Inflammatory macrophage (primary cell): ENCODE data around the gene ARHGAP22.
A peak's percentile ranks its signal among the peaks of the same experiment; 100 is the strongest.

Experiments used
- DNase-seq, 2 donors: peaks; one replicate each; pipeline ENCODE4 v3.0.0-alpha.2; 2020 to 2022

Gene ARHGAP22

GRCh38 chr10:48550071-48550691 is 54.7 kb downstream of the ARHGAP22 start:
- no peak for DNase-seq

GRCh38 chr10:48549236-48549635 is 55.6 kb downstream of the ARHGAP22 start:
- no peak for DNase-seq

- DNase-seq, result no peak
Observed at GRCh38 chr10:48548531-48549135, 56.2 kb downstream of the ARHGAP22 start.

GRCh38 chr10:48547981-48548380 is 56.9 kb downstream of the ARHGAP22 start:
- DNase-seq, result no peak

- no peak for DNase-seq
Observed at GRCh38 chr10:48547061-48547895, 57.6 kb downstream of the ARHGAP22 start.

GRCh38 chr10:48545462-48546145 is 59.3 kb downstream of the ARHGAP22 start:
- DNase-seq, result no peak

GRCh38 chr10:48543182-48543844 is 61.6 kb downstream of the ARHGAP22 start:
- no peak for DNase-seq

- DNase-seq, result no peak
Observed at GRCh38 chr10:48542471-48543181, 62.2 kb downstream of the ARHGAP22 start.

GRCh38 chr10:48541144-48541795 is 63.6 kb downstream of the ARHGAP22 start:
- no peak for DNase-seq

GRCh38 chr10:48538611-48539010 is 66.3 kb downstream of the ARHGAP22 start:
- DNase-seq, result no peak

GRCh38 chr10:48536916-48537890 is 67.7 kb downstream of the ARHGAP22 start:
- DNase-seq, result no peak

GRCh38 chr10:48536156-48536500 is 68.7 kb downstream of the ARHGAP22 start:
- no peak for DNase-seq

- no peak for DNase-seq
Observed at GRCh38 chr10:48535416-48536155, 69.3 kb downstream of the ARHGAP22 start.

- no peak for DNase-seq
Observed at GRCh38 chr10:48533951-48534720, 70.7 kb downstream of the ARHGAP22 start.

- no peak for DNase-seq
Observed at GRCh38 chr10:48533540-48533939, 71.3 kb downstream of the ARHGAP22 start.

- DNase-seq, result no peak
Observed at GRCh38 chr10:48531486-48531885, 73.4 kb downstream of the ARHGAP22 start.

- peak; percentile 35 to 53 for DNase-seq
Observed at GRCh38 chr10:48529331-48529730, 75.5 kb downstream of the ARHGAP22 start.

GRCh38 chr10:48527756-48528155 is 77.1 kb downstream of the ARHGAP22 start:
- DNase-seq, result no peak
